GM23338 (cell line): ENCODE results near the gene SAPCD1. TPM values are rescaled to one million over a fixed set of nuclear protein-coding genes. Genes with fewer than 3 reads are reported as not detected.

ENCODE experiments used
- ATAC-seq: fragments of 200-7000 bp; cut with Tn5 transposase; 3 replicates; pipeline ENCODE4 v1.9.1; 2020
- DNase-seq: peaks from one replicate; pipeline ENCODE4 v3.0.0-alpha.2; 2015; ENCODE audit warnings: low spot score
- H2AFZ ChIP-seq: fragments of 200-600 bp; sonication (generic); 2 replicates; pipeline ENCODE4 v1.8.0; 2016; ENCODE audit warnings: antibody characterized with exemption, mild to moderate bottlenecking, moderate library complexity
- H3F3A ChIP-seq: fragments of 200-600 bp; sonication (generic); replicated peaks from 2 replicates; pipeline ENCODE4 v1.8.0; 2017; ENCODE audit warnings: antibody characterized with exemption, mixed run types, low read depth
- H3K27ac ChIP-seq: fragments of 200-600 bp; sonication (generic); 2 replicates; pipeline ENCODE4 v1.6.1; 2016; ENCODE audit warnings: low read depth
- H3K27me3 ChIP-seq: fragments of 200-600 bp; sonication (generic); 2 replicates; pipeline ENCODE4 v1.8.0; 2016; ENCODE audit warnings: mild to moderate bottlenecking, mixed run types, moderate library complexity; ENCODE audit not compliant: insufficient read depth
- H3K36me3 ChIP-seq: fragments of 200-600 bp; sonication (generic); 2 replicates; pipeline ENCODE4 v1.8.0; 2016; ENCODE audit warnings: mild to moderate bottlenecking; ENCODE audit not compliant: insufficient read depth
- H3K4me1 ChIP-seq: fragments of 200-600 bp; sonication (generic); 2 replicates; pipeline ENCODE4 v1.8.0; 2016; ENCODE audit warnings: mild to moderate bottlenecking, moderate library complexity; ENCODE audit not compliant: insufficient read depth
- H3K4me2 ChIP-seq: fragments of 200-600 bp; sonication (generic); 2 replicates; pipeline ENCODE4 v1.7.1; 2017; ENCODE audit warnings: mixed run types
- H3K4me3 ChIP-seq: fragments of 200-600 bp; sonication (generic); 2 replicates; pipeline ENCODE4 v1.6.1; 2016; ENCODE audit warnings: mixed run types
- H3K79me2 ChIP-seq: fragments of 200-600 bp; sonication (generic); replicated peaks from 2 replicates; pipeline ENCODE4 v1.8.0; 2017; ENCODE audit warnings: mild to moderate bottlenecking; ENCODE audit not compliant: insufficient read depth
- H3K9me2 ChIP-seq: fragments of 200-600 bp; sonication (generic); 2 replicates; pipeline ENCODE4 v1.8.0; 2017; ENCODE audit not compliant: insufficient read depth
- H4K20me1 ChIP-seq: fragments of 200-600 bp; sonication (generic); replicated peaks from 2 replicates; pipeline ENCODE4 v1.8.0; 2017; ENCODE audit warnings: mild to moderate bottlenecking; ENCODE audit not compliant: insufficient read depth
- H3K27ac Mint-ChIP-seq: 2 replicates; pipeline ENCODE4 v1.8.0; 2020; ENCODE audit warnings: inconsistent platforms, mild to moderate bottlenecking, moderate library complexity, mixed read lengths
- H3K27me3 Mint-ChIP-seq: 3 replicates; pipeline ENCODE4 v1.8.0; 2022; ENCODE audit warnings: low read depth, mild to moderate bottlenecking, moderate library complexity, mixed read lengths, inconsistent platforms; ENCODE audit not compliant: insufficient read depth, poor library complexity
- H3K36me3 Mint-ChIP-seq: 3 replicates; pipeline ENCODE4 v1.8.0; 2021; ENCODE audit warnings: low read depth, mild to moderate bottlenecking, inconsistent platforms, moderate library complexity, mixed read lengths
- H3K4me1 Mint-ChIP-seq: 3 replicates; pipeline ENCODE4 v1.8.0; 2020; ENCODE audit warnings: mild to moderate bottlenecking, inconsistent platforms, mixed read lengths
- H3K4me3 Mint-ChIP-seq: 3 replicates; pipeline ENCODE4 v1.8.0; 2021; ENCODE audit warnings: moderate library complexity, mild to moderate bottlenecking, inconsistent platforms, mixed read lengths
- H3K9me3 Mint-ChIP-seq: 3 replicates; pipeline ENCODE4 v1.8.0; 2020; ENCODE audit warnings: moderate library complexity, mild to moderate bottlenecking, inconsistent platforms, mixed read lengths
- CREB1 ChIP-seq: fragments of 250-450 bp; sonication (Bioruptor Pico); IDR thresholded peaks from 2 replicates; pipeline ENCODE4 v1.5.0; 2020; ENCODE audit warnings: low read depth, mild to moderate bottlenecking, moderate library complexity
- EZH2 ChIP-seq: fragments of 200-600 bp; sonication (generic); IDR thresholded peaks from one replicate; pipeline ENCODE4 v1.8.0; 2017; ENCODE audit warnings: antibody characterized with exemption, mild to moderate bottlenecking, low read depth; ENCODE audit not compliant: unreplicated experiment
- JUNB ChIP-seq: IDR thresholded peaks from one replicate; pipeline ENCODE4 v1.6.1; 2016; ENCODE audit warnings: antibody characterized with exemption; ENCODE audit not compliant: unreplicated experiment
- NANOG ChIP-seq: IDR thresholded peaks from 2 replicates; pipeline ENCODE4 v1.6.1; 2016; ENCODE audit warnings: antibody characterized with exemption, borderline replicate concordance
- POLR2AphosphoS5 ChIP-seq: IDR thresholded peaks from 2 replicates; pipeline ENCODE4 v1.6.1; 2016; ENCODE audit warnings: antibody characterized with exemption, low read depth
- STAT1 ChIP-seq: IDR thresholded peaks from one replicate; pipeline ENCODE4 v1.6.1; 2016; ENCODE audit warnings: antibody characterized with exemption; ENCODE audit not compliant: unreplicated experiment
- ZNF114 ChIP-seq: fragments of 250-450 bp; sonication (Bioruptor Pico); IDR thresholded peaks from 2 replicates; pipeline ENCODE4 v1.5.0; 2020; ENCODE audit warnings: mild to moderate bottlenecking, moderate library complexity
- ZNF331 ChIP-seq: fragments of 250-450 bp; sonication (Bioruptor Pico); IDR thresholded peaks from 2 replicates; pipeline ENCODE4 v1.5.0; 2020; ENCODE audit warnings: low read depth, mild to moderate bottlenecking, moderate library complexity
- polyA plus RNA-seq: library from polyadenylated mRNA; unstranded; fragments of >200 nt; fragmentation: Nextera tagmentation; extraction: Ambion mirVana; gene quantifications from 2 replicates; pipeline ENCODE4 v1.2.1, GENCODE V29; 2016
- total RNA-seq: library from RNA; depleted of rRNA; stranded (reverse); fragments of >200 nt; shearing (Covaris generic); gene quantifications from 2 replicates; pipeline ENCODE4 v1.2.3, GENCODE V29; 2014
- TF ChIP-seq, protein P1 (sequence below): fragments of 250-450 bp; sonication (Bioruptor Pico); IDR thresholded peaks from 2 replicates; pipeline ENCODE4 v1.5.0; 2020; ENCODE audit warnings: mild to moderate bottlenecking, moderate library complexity
- TF ChIP-seq, protein P2 (sequence below): IDR thresholded peaks from one replicate; pipeline ENCODE4 v1.6.1; 2018; ENCODE audit warnings: antibody characterized with exemption; ENCODE audit not compliant: unreplicated experiment
- TF ChIP-seq, protein P3 (sequence below): IDR thresholded peaks from 2 replicates; pipeline ENCODE4 v1.6.1; 2016; ENCODE audit warnings: antibody characterized with exemption
- TF ChIP-seq, protein P4 (sequence below), 2 experiments: fragments of 200-600 bp in 1 of 2; sonication (generic) in 1 of 2; conservative IDR thresholded peaks; 2 replicates each; pipeline versions ENCODE4 v1.5.1 to v1.6.1; 2016 to 2017; ENCODE audit warnings: antibody characterized with exemption in 2 of 2, low read depth in 2 of 2, mild to moderate bottlenecking in 2 of 2, moderate library complexity in 1 of 2

Gene SAPCD1
- total and polyA plus RNA-seq, 2 experiments from 2014 or later = 3.9 to 5.0 TPM

DNA sequence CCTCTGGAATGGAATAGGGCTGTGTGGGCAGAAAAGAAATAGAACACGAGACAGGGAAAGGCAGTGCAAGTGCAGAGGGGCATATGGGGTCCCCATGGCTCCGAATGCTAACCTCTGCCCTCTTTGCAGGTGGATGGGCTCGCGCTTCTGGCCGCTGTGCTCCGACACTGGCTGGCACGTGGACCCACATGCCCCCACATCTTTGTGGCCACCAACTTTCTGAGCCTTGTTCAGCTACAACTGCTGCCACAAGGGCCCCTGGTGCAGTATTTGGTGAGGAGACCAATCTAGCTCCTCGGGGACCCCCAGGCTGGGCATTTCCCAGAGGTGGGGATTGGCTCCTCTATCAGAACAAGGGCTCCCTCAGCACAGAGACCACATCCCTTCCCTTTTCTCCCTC is 1.1 kb upstream of the SAPCD1 start:
- H3K27ac Mint-ChIP-seq = no peak overlapping the region
- H2AFZ ChIP-seq = no peak overlapping the region
- no peaks in the 10 kb centered on the region for H3K27me3 ChIP-seq
- TF ChIP-seq JUNB (no peak), STAT1 (no peak), ZNF331 (no peak), ZNF114 (CRISPR knock-in tag) (no peak), POLR2AphosphoS5 (no peak), NANOG (no peak), EZH2 (no peak), CREB1 (CRISPR knock-in tag) (no peak)
- TF ChIP-seq, protein P1, sequence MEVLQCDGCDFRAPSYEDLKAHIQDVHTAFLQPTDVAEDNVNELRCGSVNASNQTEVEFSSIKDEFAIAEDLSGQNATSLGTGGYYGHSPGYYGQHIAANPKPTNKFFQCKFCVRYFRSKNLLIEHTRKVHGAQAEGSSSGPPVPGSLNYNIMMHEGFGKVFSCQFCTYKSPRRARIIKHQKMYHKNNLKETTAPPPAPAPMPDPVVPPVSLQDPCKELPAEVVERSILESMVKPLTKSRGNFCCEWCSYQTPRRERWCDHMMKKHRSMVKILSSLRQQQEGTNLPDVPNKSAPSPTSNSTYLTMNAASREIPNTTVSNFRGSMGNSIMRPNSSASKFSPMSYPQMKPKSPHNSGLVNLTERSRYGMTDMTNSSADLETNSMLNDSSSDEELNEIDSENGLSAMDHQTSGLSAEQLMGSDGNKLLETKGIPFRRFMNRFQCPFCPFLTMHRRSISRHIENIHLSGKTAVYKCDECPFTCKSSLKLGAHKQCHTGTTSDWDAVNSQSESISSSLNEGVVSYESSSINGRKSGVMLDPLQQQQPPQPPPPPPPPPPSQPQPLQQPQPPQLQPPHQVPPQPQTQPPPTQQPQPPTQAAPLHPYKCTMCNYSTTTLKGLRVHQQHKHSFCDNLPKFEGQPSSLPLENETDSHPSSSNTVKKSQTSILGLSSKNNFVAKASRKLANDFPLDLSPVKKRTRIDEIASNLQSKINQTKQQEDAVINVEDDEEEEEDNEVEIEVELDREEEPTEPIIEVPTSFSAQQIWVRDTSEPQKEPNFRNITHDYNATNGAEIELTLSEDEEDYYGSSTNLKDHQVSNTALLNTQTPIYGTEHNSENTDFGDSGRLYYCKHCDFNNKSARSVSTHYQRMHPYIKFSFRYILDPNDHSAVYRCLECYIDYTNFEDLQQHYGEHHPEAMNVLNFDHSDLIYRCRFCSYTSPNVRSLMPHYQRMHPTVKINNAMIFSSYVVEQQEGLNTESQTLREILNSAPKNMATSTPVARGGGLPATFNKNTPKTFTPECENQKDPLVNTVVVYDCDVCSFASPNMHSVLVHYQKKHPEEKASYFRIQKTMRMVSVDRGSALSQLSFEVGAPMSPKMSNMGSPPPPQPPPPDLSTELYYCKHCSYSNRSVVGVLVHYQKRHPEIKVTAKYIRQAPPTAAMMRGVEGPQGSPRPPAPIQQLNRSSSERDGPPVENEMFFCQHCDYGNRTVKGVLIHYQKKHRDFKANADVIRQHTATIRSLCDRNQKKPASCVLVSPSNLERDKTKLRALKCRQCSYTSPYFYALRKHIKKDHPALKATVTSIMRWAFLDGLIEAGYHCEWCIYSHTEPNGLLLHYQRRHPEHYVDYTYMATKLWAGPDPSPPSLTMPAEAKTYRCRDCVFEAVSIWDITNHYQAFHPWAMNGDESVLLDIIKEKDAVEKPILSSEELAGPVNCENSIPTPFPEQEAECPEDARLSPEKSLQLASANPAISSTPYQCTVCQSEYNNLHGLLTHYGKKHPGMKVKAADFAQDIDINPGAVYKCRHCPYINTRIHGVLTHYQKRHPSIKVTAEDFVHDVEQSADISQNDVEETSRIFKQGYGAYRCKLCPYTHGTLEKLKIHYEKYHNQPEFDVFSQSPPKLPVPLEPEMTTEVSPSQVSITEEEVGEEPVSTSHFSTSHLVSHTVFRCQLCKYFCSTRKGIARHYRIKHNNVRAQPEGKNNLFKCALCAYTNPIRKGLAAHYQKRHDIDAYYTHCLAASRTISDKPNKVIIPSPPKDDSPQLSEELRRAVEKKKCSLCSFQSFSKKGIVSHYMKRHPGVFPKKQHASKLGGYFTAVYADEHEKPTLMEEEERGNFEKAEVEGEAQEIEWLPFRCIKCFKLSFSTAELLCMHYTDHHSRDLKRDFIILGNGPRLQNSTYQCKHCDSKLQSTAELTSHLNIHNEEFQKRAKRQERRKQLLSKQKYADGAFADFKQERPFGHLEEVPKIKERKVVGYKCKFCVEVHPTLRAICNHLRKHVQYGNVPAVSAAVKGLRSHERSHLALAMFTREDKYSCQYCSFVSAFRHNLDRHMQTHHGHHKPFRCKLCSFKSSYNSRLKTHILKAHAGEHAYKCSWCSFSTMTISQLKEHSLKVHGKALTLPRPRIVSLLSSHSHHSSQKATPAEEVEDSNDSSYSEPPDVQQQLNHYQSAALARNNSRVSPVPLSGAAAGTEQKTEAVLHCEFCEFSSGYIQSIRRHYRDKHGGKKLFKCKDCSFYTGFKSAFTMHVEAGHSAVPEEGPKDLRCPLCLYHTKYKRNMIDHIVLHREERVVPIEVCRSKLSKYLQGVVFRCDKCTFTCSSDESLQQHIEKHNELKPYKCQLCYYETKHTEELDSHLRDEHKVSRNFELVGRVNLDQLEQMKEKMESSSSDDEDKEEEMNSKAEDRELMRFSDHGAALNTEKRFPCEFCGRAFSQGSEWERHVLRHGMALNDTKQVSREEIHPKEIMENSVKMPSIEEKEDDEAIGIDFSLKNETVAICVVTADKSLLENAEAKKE (CRISPR knock-in tag) = no peak
- TF ChIP-seq, protein P2, sequence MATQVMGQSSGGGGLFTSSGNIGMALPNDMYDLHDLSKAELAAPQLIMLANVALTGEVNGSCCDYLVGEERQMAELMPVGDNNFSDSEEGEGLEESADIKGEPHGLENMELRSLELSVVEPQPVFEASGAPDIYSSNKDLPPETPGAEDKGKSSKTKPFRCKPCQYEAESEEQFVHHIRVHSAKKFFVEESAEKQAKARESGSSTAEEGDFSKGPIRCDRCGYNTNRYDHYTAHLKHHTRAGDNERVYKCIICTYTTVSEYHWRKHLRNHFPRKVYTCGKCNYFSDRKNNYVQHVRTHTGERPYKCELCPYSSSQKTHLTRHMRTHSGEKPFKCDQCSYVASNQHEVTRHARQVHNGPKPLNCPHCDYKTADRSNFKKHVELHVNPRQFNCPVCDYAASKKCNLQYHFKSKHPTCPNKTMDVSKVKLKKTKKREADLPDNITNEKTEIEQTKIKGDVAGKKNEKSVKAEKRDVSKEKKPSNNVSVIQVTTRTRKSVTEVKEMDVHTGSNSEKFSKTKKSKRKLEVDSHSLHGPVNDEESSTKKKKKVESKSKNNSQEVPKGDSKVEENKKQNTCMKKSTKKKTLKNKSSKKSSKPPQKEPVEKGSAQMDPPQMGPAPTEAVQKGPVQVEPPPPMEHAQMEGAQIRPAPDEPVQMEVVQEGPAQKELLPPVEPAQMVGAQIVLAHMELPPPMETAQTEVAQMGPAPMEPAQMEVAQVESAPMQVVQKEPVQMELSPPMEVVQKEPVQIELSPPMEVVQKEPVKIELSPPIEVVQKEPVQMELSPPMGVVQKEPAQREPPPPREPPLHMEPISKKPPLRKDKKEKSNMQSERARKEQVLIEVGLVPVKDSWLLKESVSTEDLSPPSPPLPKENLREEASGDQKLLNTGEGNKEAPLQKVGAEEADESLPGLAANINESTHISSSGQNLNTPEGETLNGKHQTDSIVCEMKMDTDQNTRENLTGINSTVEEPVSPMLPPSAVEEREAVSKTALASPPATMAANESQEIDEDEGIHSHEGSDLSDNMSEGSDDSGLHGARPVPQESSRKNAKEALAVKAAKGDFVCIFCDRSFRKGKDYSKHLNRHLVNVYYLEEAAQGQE = no peak
- TF ChIP-seq, protein P3, sequence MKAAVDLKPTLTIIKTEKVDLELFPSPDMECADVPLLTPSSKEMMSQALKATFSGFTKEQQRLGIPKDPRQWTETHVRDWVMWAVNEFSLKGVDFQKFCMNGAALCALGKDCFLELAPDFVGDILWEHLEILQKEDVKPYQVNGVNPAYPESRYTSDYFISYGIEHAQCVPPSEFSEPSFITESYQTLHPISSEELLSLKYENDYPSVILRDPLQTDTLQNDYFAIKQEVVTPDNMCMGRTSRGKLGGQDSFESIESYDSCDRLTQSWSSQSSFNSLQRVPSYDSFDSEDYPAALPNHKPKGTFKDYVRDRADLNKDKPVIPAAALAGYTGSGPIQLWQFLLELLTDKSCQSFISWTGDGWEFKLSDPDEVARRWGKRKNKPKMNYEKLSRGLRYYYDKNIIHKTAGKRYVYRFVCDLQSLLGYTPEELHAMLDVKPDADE = no peak
- TF ChIP-seq, protein P4, sequence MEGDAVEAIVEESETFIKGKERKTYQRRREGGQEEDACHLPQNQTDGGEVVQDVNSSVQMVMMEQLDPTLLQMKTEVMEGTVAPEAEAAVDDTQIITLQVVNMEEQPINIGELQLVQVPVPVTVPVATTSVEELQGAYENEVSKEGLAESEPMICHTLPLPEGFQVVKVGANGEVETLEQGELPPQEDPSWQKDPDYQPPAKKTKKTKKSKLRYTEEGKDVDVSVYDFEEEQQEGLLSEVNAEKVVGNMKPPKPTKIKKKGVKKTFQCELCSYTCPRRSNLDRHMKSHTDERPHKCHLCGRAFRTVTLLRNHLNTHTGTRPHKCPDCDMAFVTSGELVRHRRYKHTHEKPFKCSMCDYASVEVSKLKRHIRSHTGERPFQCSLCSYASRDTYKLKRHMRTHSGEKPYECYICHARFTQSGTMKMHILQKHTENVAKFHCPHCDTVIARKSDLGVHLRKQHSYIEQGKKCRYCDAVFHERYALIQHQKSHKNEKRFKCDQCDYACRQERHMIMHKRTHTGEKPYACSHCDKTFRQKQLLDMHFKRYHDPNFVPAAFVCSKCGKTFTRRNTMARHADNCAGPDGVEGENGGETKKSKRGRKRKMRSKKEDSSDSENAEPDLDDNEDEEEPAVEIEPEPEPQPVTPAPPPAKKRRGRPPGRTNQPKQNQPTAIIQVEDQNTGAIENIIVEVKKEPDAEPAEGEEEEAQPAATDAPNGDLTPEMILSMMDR (conservative IDR thresholded peaks at IDR 0.05; ENCODE audit: low read depth in 2 of 2) = no peak
- no peak overlapping the region for H3K27ac ChIP-seq
- no peaks in the 10 kb centered on the region for H4K20me1 ChIP-seq
- ATAC-seq = no peak
- peaks cover 21% of the 10 kb centered on the region for H3K4me1 Mint-ChIP-seq
- no peak overlapping the region for H3K4me2 ChIP-seq
- no peak for DNase-seq
- no peak overlapping the region for H3K4me3 Mint-ChIP-seq
- H3K36me3 Mint-ChIP-seq = peaks cover 22% of the 10 kb centered on the region
- H3K4me1 ChIP-seq = peaks cover 9% of the 10 kb centered on the region; the same call in 1 of the 2 replicates
- H3F3A ChIP-seq = 0 out of 2 replicates have a peak, but pooled peaks cover 2% of the 10 kb centered on the region
- peaks cover 7% of the 10 kb centered on the region for H3K27me3 Mint-ChIP-seq
- H3K4me3 ChIP-seq = no peak overlapping the region
- no peaks in the 10 kb centered on the region; the same call in 2 of the 3 replicates for H3K9me3 Mint-ChIP-seq
- H3K9me2 ChIP-seq = no peaks in the 10 kb centered on the region
- H3K36me3 ChIP-seq = no peaks in the 10 kb centered on the region
- H3K79me2 ChIP-seq = no peaks in the 10 kb centered on the region
